Measurements from ENCODE around the gene NFATC2. TPM values are rescaled to one million over a fixed set of nuclear protein-coding genes. Genes with fewer than 3 reads are reported as not detected.

NFATC2 gene
- total RNA-seq, 1 experiment from 2014 or later, result 5.0 TPM

- Histone ChIP-seq H3K4me1 (ENCODE audit: control insufficient read depth in 1 of 2, insufficient read depth in 2 of 2, low read length in 2 of 2) (peaks cover 3 to 30% of the 10 kb centered on the region in 2 experiments; a peak in 3 of 4 replicates), H3K27me3 (ENCODE audit: insufficient read depth, low read length) (no peaks in the 10 kb centered on the region), H3K4me2 (ENCODE audit: low read length) (no peak overlapping the region), H2AFZ (ENCODE audit: low read depth, low read length, poor library complexity, severe bottlenecking) (no peak overlapping the region), H3K79me2 (ENCODE audit: insufficient read depth, low read length) (no peaks in the 10 kb centered on the region), H3K27ac (ENCODE audit: low read depth, low read length) (no peak overlapping the region), H3K36me3 (ENCODE audit: control insufficient read depth in 1 of 2, insufficient read depth in 2 of 2, low read length in 2 of 2) (no peaks in the 10 kb centered on the region), H3K9me2 (ENCODE audit: insufficient read depth) (no peaks in the 10 kb centered on the region), H3K9me3 (ENCODE audit: control insufficient read depth in 1 of 2, insufficient read depth in 1 of 2, low read depth in 1 of 2, low read length in 2 of 2) (no peaks in the 10 kb centered on the region), H3K4me3 (replicated peaks in 1 of 2; ENCODE audit: low read depth in 1 of 2, low read length in 2 of 2) (no peak overlapping the region), H3K9ac (ENCODE audit: low read length) (no peak overlapping the region), H4K20me1 (ENCODE audit: insufficient read depth) (no peaks in the 10 kb centered on the region)
- intact Hi-C loops (cut with micrococcal nuclease), result no loop called here
- TF ChIP-seq SP1 (IDR thresholded peaks at IDR 0.05; ENCODE audit: low read depth) (no peak), ZFX (IDR thresholded peaks at IDR 0.05) (no peak), POLR2A (IDR thresholded peaks at IDR 0.05; ENCODE audit: borderline replicate concordance, extremely low read depth, insufficient read depth, insufficient read length) (no peak), YY1 (IDR thresholded peaks at IDR 0.05; ENCODE audit: extremely low read depth, insufficient replicate concordance, low read depth, low read length) (no peak), EZH2 (IDR thresholded peaks at IDR 0.05) (no peak), CTCF (IDR thresholded peaks at IDR 0.05 in 2 of 3, conservative IDR thresholded peaks at IDR 0.05 in 1 of 3; ENCODE audit: borderline replicate concordance in 1 of 3, insufficient read depth in 1 of 3, low read depth in 2 of 3, low read length in 2 of 3) (no peak)
- CTCF ChIA-PET, result no interaction called here
- no peak for DNase-seq (ENCODE audit: low read depth, low spot score)
- no peak for ATAC-seq
- RAD21 ChIA-PET (ENCODE audit: low non-redundant PET in 1 of 2, low total read pairs in 2 of 2, uncharacterized antibody in 2 of 2, unreplicated experiment in 2 of 2), result no interaction called here
- BruUV-seq (replicated peaks), result no TSS peak
- POLR2A ChIA-PET, result no interaction called here
Observed at GRCh38 chr20:51357543-51357942, 185.0 kb downstream of the NFATC2 start.

- ChIA-PET POLR2A (no interaction called here), CTCF (interaction anchor here (0.6 kb wide), 1 partner anchor 439 kb away, joined by 3 read pairs; no protein-coding TSS in a partner anchor), RAD21 (ENCODE audit: low non-redundant PET in 1 of 2, low total read pairs in 2 of 2, uncharacterized antibody in 2 of 2, unreplicated experiment in 2 of 2) (no interaction called here)
- Histone ChIP-seq H3K4me2 (ENCODE audit: low read length) (no peak overlapping the region), H3K9ac (ENCODE audit: low read length) (no peak overlapping the region), H3K36me3 (ENCODE audit: control insufficient read depth in 1 of 2, insufficient read depth in 2 of 2, low read length in 2 of 2) (no peaks in the 10 kb centered on the region), H3K9me3 (ENCODE audit: control insufficient read depth in 1 of 2, insufficient read depth in 1 of 2, low read depth in 1 of 2, low read length in 2 of 2) (no peaks in the 10 kb centered on the region), H2AFZ (ENCODE audit: low read depth, low read length, poor library complexity, severe bottlenecking) (no peak overlapping the region), H3K79me2 (ENCODE audit: insufficient read depth, low read length) (no peaks in the 10 kb centered on the region), H3K27me3 (ENCODE audit: insufficient read depth, low read length) (no peaks in the 10 kb centered on the region), H3K27ac (ENCODE audit: low read depth, low read length) (no peak overlapping the region), H3K9me2 (ENCODE audit: insufficient read depth) (no peaks in the 10 kb centered on the region), H3K4me1 (ENCODE audit: control insufficient read depth in 1 of 2, insufficient read depth in 2 of 2, low read length in 2 of 2) (peaks cover 3 to 25% of the 10 kb centered on the region in 2 experiments; a peak in 3 of 4 replicates), H4K20me1 (ENCODE audit: insufficient read depth) (no peaks in the 10 kb centered on the region), H3K4me3 (replicated peaks in 1 of 2; ENCODE audit: low read depth in 1 of 2, low read length in 2 of 2) (no peak overlapping the region)
- DNase-seq (ENCODE audit: low read depth, low spot score), result no peak
- no TSS peak for BruUV-seq (replicated peaks)
- no peak for ATAC-seq
- intact Hi-C loops (cut with micrococcal nuclease), result no loop called here
- TF ChIP-seq JUND (IDR thresholded peaks at IDR 0.05) (no peak), ELF1 (IDR thresholded peaks at IDR 0.05; ENCODE audit: borderline replicate concordance, low read depth) (no peak), YY1 (IDR thresholded peaks at IDR 0.05; ENCODE audit: extremely low read depth, insufficient replicate concordance, low read depth, low read length) (no peak), POLR2AphosphoS5 (IDR thresholded peaks at IDR 0.05; ENCODE audit: low read depth, low read length) (no peak), POLR2A (IDR thresholded peaks at IDR 0.05; ENCODE audit: borderline replicate concordance, extremely low read depth, insufficient read depth, insufficient read length) (no peak), SIN3A (IDR thresholded peaks at IDR 0.05; ENCODE audit: low read depth) (no peak), CBX3 (IDR thresholded peaks at IDR 0.05; ENCODE audit: low read depth) (no peak), ZNF274 (IDR thresholded peaks at IDR 0.05; ENCODE audit: low read depth, low read length) (no peak), EGR1 (IDR thresholded peaks at IDR 0.05; ENCODE audit: low read depth) (no peak), EZH2 (IDR thresholded peaks at IDR 0.05) (no peak), ZBTB33 (IDR thresholded peaks at IDR 0.05; ENCODE audit: extremely low read depth, insufficient replicate concordance, low read length) (no peak), TCF7L2 (IDR thresholded peaks at IDR 0.05; ENCODE audit: borderline replicate concordance, extremely low read depth, insufficient read depth, insufficient read length) (no peak), CEBPB (IDR thresholded peaks at IDR 0.05; ENCODE audit: low read depth) (no peak), RAD21 (IDR thresholded peaks at IDR 0.05; ENCODE audit: low read depth) (no peak)
Observed at GRCh38 chr20:51356871-51357270, 185.6 kb downstream of the NFATC2 start.

Measured in HCT116 (cell line).